COLO829 (cell line): ENCODE results near the gene LDLRAD3.

ENCODE experiments used
- DNase-seq: peaks from one replicate; pipeline ENCODE4 v3.0.0; 2012; ENCODE audit warnings: low spot score

LDLRAD3 gene

DNA sequence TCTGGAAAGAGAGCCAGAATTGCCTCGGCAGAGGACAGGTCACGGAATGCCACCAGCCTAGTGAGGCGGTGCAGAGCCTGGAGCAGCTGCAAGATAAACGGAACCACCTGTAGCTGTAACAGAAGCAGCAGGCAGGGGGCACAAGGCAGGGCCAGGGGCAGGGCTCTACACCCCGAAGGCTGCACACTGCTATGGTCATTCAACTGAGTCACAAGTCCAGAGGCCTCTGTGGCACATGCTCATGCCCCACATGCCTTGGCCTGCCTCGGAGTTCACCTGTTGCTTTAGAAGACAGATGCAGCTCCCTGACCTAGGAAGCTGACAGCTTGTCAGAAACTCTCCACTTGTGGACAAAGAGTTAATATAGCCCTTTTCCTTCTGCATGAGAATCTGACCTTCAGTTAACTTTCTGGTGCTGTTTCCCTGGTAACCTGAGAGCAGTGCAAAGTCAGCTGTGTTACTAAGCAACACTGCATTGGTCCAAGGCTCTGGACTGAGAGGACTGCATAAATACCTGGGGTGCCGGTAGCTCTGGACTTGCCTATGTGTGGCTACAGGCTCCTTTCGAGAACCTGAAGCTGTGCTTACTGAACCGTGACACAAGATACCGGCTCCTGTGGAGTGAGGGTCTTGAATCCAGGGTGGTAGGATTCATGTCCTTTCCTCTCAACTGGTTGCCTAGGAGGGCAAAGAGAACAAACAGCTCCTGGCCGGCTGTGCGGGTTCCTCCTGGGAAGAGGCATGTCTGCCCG is 334.8 kb downstream of the LDLRAD3 start:
- no peak for DNase-seq

DNA sequence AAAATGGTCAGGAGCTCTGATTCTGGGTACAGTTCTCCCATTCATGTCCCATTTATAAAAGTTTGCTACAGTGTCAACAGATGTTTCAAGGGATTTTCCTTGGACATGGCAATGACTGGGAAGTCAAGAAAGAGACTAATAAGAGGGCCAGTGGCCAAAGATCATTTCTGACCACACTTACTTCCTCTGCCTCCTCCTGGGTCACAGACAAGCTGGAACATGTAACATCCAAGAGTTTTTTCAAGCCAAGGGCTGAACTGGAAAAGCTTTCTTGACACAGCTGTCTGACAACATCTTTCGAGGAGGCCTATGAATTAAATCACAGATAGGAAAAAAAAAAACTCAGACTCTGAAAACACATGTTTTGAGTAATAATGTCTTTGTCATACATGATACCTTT is 336.7 kb downstream of the LDLRAD3 start:
- DNase-seq: no peak
